PC-9 (cell line): ENCODE measurements around the gene RSAD1.

Source experiments
- CTCF ChIP-seq: fragments of 200-600 bp; sonication (generic); conservative IDR thresholded peaks from 2 replicates; pipeline ENCODE4 v1.6.1; 2017; ENCODE audit warnings: mixed run types, antibody characterized with exemption, mild to moderate bottlenecking, moderate library complexity
- EZH2 ChIP-seq: fragments of 200-600 bp; sonication (generic); IDR thresholded peaks from 2 replicates; pipeline ENCODE4 v1.8.0; 2017; ENCODE audit warnings: antibody characterized with exemption, low read depth

GRCh38 chr17:50458270-50458669, 20.4 kb upstream of the RSAD1 start:
- TF ChIP-seq CTCF (no peak), EZH2 (no peak)
